H1 (cell line): ENCODE results near the gene ZBTB46. TPM values are rescaled to one million over a fixed set of nuclear protein-coding genes. Genes with fewer than 3 reads are reported as not detected.

Experiments used
- CTCF ChIA-PET: fragments of 300-600 bp; sonication (Branson Sonifier 250); formaldehyde crosslinking; loops from one replicate; lab custom pipeline; 2021; ENCODE audit not compliant: partially characterized antibody; lab: Charles Lee
- POLR2A ChIA-PET: fragments of 300-600 bp; sonication (Branson Sonifier 250); formaldehyde crosslinking; loops from one replicate; lab custom pipeline; 2021; ENCODE audit warnings: inconsistent platforms; ENCODE audit not compliant: partially characterized antibody; lab: Charles Lee
- DNase-seq, 2 experiments: peaks; one replicate each; pipeline versions ENCODE4 v3.0.0 to v3.0.0-alpha.2; 2010 to 2022; ENCODE audit warnings: low spot score in 2 of 2, low read depth in 1 of 2, mixed read lengths in 1 of 2
- FAIRE-seq: peaks from 2 replicates; lab custom pipeline; 2011; peaks lifted over from hg19 to GRCh38; lab: Jason Lieb, UNC
- H2AFZ ChIP-seq: 2 replicates; pipeline ENCODE4 v1.8.1; 2012; ENCODE audit warnings: low read length, inconsistent platforms
- H2AK5ac ChIP-seq: 2 replicates; pipeline ENCODE4 v1.6.1; 2013; ENCODE audit warnings: low read depth, low read length
- H2BK120ac ChIP-seq: replicated peaks from 2 replicates; pipeline ENCODE3; 2013; ENCODE audit warnings: low read depth, low read length, inconsistent platforms
- H2BK12ac ChIP-seq: 2 replicates; pipeline ENCODE4 v1.6.1; 2013; ENCODE audit warnings: low read depth, low read length
- H2BK15ac ChIP-seq: 2 replicates; pipeline ENCODE4 v1.6.1; 2013; ENCODE audit warnings: low read length
- H2BK20ac ChIP-seq: 2 replicates; pipeline ENCODE4 v1.6.1; 2013; ENCODE audit warnings: low read length
- H2BK5ac ChIP-seq: 2 replicates; pipeline ENCODE4 v1.6.1; 2013; ENCODE audit warnings: low read depth, low read length
- H3K14ac ChIP-seq: 2 replicates; pipeline ENCODE4 v1.6.1; 2013; ENCODE audit warnings: inconsistent platforms; ENCODE audit not compliant: insufficient read length
- H3K18ac ChIP-seq: 2 replicates; pipeline ENCODE4 v1.6.1; 2013; ENCODE audit warnings: low read length; ENCODE audit errors: extremely low read depth
- H3K23ac ChIP-seq: 2 replicates; pipeline ENCODE4 v1.6.1; 2013; ENCODE audit warnings: inconsistent platforms; ENCODE audit not compliant: insufficient read length
- H3K23me2 ChIP-seq: 2 replicates; pipeline ENCODE4 v1.6.1; 2013; ENCODE audit warnings: low read depth, low read length
- H3K27ac ChIP-seq: 2 replicates; pipeline ENCODE4 v1.6.1; 2011; ENCODE audit warnings: low read depth, low read length, inconsistent platforms
- H3K27me3 ChIP-seq, 4 experiments: replicated peaks in 1 of 4; 1 replicate in 1 of 4; 2 replicates in 3 of 4; pipeline versions ENCODE4 v1.6.1 to v1.8.1; 2011 to 2013; ENCODE audit warnings: low read length in 3 of 4, mild to moderate bottlenecking in 3 of 4, inconsistent platforms in 2 of 4, mixed read lengths in 2 of 4, moderate library complexity in 1 of 4; ENCODE audit not compliant: control insufficient read depth in 3 of 4, insufficient read depth in 3 of 4; ENCODE audit errors: extremely low read depth in 1 of 4
- H3K36me3 ChIP-seq, 4 experiments: 2 replicates each; pipeline versions ENCODE4 v1.6.1 to v1.8.1; 2011 to 2013; ENCODE audit warnings: mild to moderate bottlenecking in 4 of 4, low read length in 3 of 4, moderate library complexity in 2 of 4, control low read depth in 1 of 4, inconsistent platforms in 1 of 4; ENCODE audit not compliant: insufficient read depth in 4 of 4, control insufficient read depth in 2 of 4
- H3K4ac ChIP-seq: replicated peaks from 2 replicates; pipeline ENCODE3; 2013; ENCODE audit warnings: low read length, low read depth, mixed read lengths, inconsistent platforms; ENCODE audit not compliant: insufficient read length
- H3K4me1 ChIP-seq, 4 experiments: replicated peaks in 1 of 4; 1 replicate in 1 of 4; 2 replicates in 3 of 4; pipeline versions ENCODE4 v1.6.1 to v1.8.1; 2011 to 2013; ENCODE audit warnings: low read length in 3 of 4, inconsistent platforms in 2 of 4, mixed read lengths in 1 of 4; ENCODE audit not compliant: insufficient read depth in 4 of 4, control insufficient read depth in 3 of 4
- H3K4me2 ChIP-seq, 2 experiments: 2 replicates each; pipeline versions ENCODE4 v1.6.1 to v1.8.1; 2011 to 2013; ENCODE audit warnings: low read depth in 2 of 2, low read length in 2 of 2, control low read depth in 1 of 2, inconsistent platforms in 1 of 2, mild to moderate bottlenecking in 1 of 2; ENCODE audit not compliant: insufficient read depth in 1 of 2
- H3K4me3 ChIP-seq, 4 experiments: fragments of 200-600, 300-600 bp in 1 of 4; sonication (generic), shearing (Covaris generic), sonication (Bioruptor Twin) in 1 of 4; 2 replicates each; pipeline versions ENCODE4 v1.5.1 to v1.8.1; 2011 to 2016; ENCODE audit warnings: low read length in 4 of 4, low read depth in 3 of 4, control low read depth in 2 of 4, inconsistent platforms in 2 of 4, mild to moderate bottlenecking in 2 of 4, mixed read lengths in 1 of 4, moderate library complexity in 1 of 4; ENCODE audit not compliant: insufficient read depth in 2 of 4; ENCODE audit errors: extremely low read depth in 1 of 4
- H3K56ac ChIP-seq: replicated peaks from 2 replicates; pipeline ENCODE3; 2013; ENCODE audit warnings: low read depth, mild to moderate bottlenecking, mixed read lengths, low read length, inconsistent platforms; ENCODE audit not compliant: insufficient read length
- H3K79me1 ChIP-seq: 2 replicates; pipeline ENCODE4 v1.6.1; 2013; ENCODE audit warnings: low read depth, low read length, control low read depth
- H3K79me2 ChIP-seq, 2 experiments: 2 replicates each; pipeline versions ENCODE4 v1.6.1 to v1.8.1; 2012 to 2013; ENCODE audit warnings: low read length in 2 of 2, mild to moderate bottlenecking in 2 of 2, inconsistent platforms in 1 of 2; ENCODE audit not compliant: insufficient read depth in 2 of 2, control insufficient read depth in 1 of 2
- H3K9ac ChIP-seq, 4 experiments: replicated peaks in 1 of 4; 1 replicate in 1 of 4; 2 replicates in 3 of 4; pipeline versions ENCODE4 v1.6.1 to v1.8.1; 2011 to 2013; ENCODE audit warnings: low read depth in 3 of 4, low read length in 3 of 4, control low read depth in 2 of 4, mild to moderate bottlenecking in 2 of 4, moderate library complexity in 2 of 4, inconsistent platforms in 1 of 4; ENCODE audit errors: extremely low read depth in 1 of 4
- H3K9me3 ChIP-seq, 2 experiments: 2 replicates each; pipeline versions ENCODE4 v1.6.1 to v1.8.1; 2012 to 2013; ENCODE audit warnings: mild to moderate bottlenecking in 2 of 2, moderate library complexity in 2 of 2, control low read depth in 1 of 2, inconsistent platforms in 1 of 2, low read depth in 1 of 2, low read length in 1 of 2, mixed read lengths in 1 of 2; ENCODE audit not compliant: insufficient read depth in 2 of 2
- H4K20me1 ChIP-seq, 2 experiments: replicated peaks in 1 of 2; 2 replicates each; pipeline versions ENCODE3 to v1.8.1; 2011 to 2013; ENCODE audit warnings: inconsistent platforms in 2 of 2, low read length in 2 of 2, mild to moderate bottlenecking in 1 of 2; ENCODE audit not compliant: insufficient read depth in 2 of 2, control insufficient read depth in 1 of 2
- H4K5ac ChIP-seq: 2 replicates; pipeline ENCODE4 v1.6.1; 2013; ENCODE audit warnings: low read length, low read depth, mixed read lengths, inconsistent platforms; ENCODE audit not compliant: insufficient read length
- H4K8ac ChIP-seq: 2 replicates; pipeline ENCODE4 v1.8.0; 2013; ENCODE audit warnings: mild to moderate bottlenecking, moderate library complexity, low read length, inconsistent platforms; ENCODE audit not compliant: insufficient read depth; ENCODE audit errors: extremely low read depth
- H4K91ac ChIP-seq: replicated peaks from 2 replicates; pipeline ENCODE3; 2013; ENCODE audit warnings: low read length, mixed read lengths, inconsistent platforms; ENCODE audit not compliant: insufficient read length
- CBX8 ChIP-seq: fragments of 300-800, 300-1000 bp; sonication (generic); IDR thresholded peaks from 2 replicates; pipeline ENCODE4 v1.7.1; 2016; ENCODE audit warnings: low read depth, low read length, borderline replicate concordance
- CHD2 ChIP-seq: IDR thresholded peaks from 2 replicates; pipeline ENCODE4 v1.6.1; 2012; ENCODE audit warnings: low read length, improper control_type of control experiment
- NANOG ChIP-seq: IDR thresholded peaks from 2 replicates; pipeline ENCODE4 v1.6.1; 2011; ENCODE audit warnings: low read length, low read depth, mild to moderate bottlenecking, inconsistent platforms; ENCODE audit not compliant: insufficient read depth, poor library complexity, severe bottlenecking
- RAD21 ChIP-seq, 2 experiments: IDR thresholded peaks in 1 of 2; conservative IDR thresholded peaks in 1 of 2; 2 replicates each; pipeline ENCODE4 v1.6.1; 2011; ENCODE audit warnings: low read depth in 2 of 2, low read length in 2 of 2, improper control_type of control experiment in 1 of 2, inconsistent platforms in 1 of 2, mild to moderate bottlenecking in 1 of 2, moderate library complexity in 1 of 2
- SIRT6 ChIP-seq: IDR thresholded peaks from one replicate; pipeline ENCODE4 v1.7.1; 2012; ENCODE audit warnings: low read length, inconsistent platforms
- SUZ12 ChIP-seq: fragments of 200-600 bp; sonication (generic); IDR thresholded peaks from 2 replicates; pipeline ENCODE4 v1.6.1; 2012; ENCODE audit warnings: mild to moderate bottlenecking, inconsistent platforms, low read length, moderate library complexity, mixed read lengths
- TEAD4 ChIP-seq: IDR thresholded peaks from 2 replicates; pipeline ENCODE4 v1.6.1; 2012; ENCODE audit warnings: low read depth, low read length, inconsistent platforms, mixed read lengths
- ZNF274 ChIP-seq: IDR thresholded peaks from 2 replicates; pipeline ENCODE4 v1.7.0; 2012; ENCODE audit warnings: low read length, borderline replicate concordance; ENCODE audit errors: extremely low read depth
- WGBS, 2 experiments: shearing (Covaris generic) in 1 of 2; methylation state at CpG; one replicate each; pipeline versions ENCODE4 v1.1.6 to v1.1.7; 2013 to 2015; ENCODE audit warnings: low lambda C conversion rate in 2 of 2, mixed read lengths in 2 of 2, inconsistent platforms in 1 of 2, low coverage in 1 of 2, missing lambda C conversion rate in 1 of 2; ENCODE audit not compliant: insufficient replicate concordance in 2 of 2, insufficient coverage in 1 of 2, insufficient read length in 1 of 2; ENCODE audit errors: extremely low coverage in 1 of 2, missing lambda C conversion rate in 1 of 2; 5-methylcytosine and 5-hydroxymethylcytosine counted together
- polyA plus RNA-seq, 7 experiments: library from polyadenylated mRNA; depleted of rRNA in 3 of 7; stranded (reverse) in 5 of 7; unstranded in 2 of 7; fragments of >200 nt in 5 of 7; fragments of 200-250 nt in 2 of 7; gene quantifications; 1 replicate in 5 of 7; 2 replicates in 1 of 7; 4 replicates in 1 of 7; pipeline versions ENCODE4 v1.2.1 to v1.2.3, GENCODE V29; 2011 to 2013; ENCODE audit warnings: missing spikeins in 2 of 7, mixed read lengths in 2 of 7
- total RNA-seq: library from RNA; stranded (reverse); fragmentation: NEBNext Ultra II Directional; extraction: Animal tissue kit (Norgen Biotek cat#: 25700); gene quantifications from 2 replicates; pipeline ENCODE4 v1.2.1, GENCODE V29; 2021
- TF ChIP-seq, protein P1 (sequence below), 3 experiments: IDR thresholded peaks; 1 replicate in 2 of 3; 2 replicates in 1 of 3; pipeline versions ENCODE4 v1.5.1 to v1.6.1; 2011; ENCODE audit warnings: low read length in 3 of 3, mild to moderate bottlenecking in 3 of 3, inconsistent platforms in 2 of 3, low read depth in 1 of 3, moderate library complexity in 1 of 3; ENCODE audit not compliant: insufficient read depth in 1 of 3; ENCODE audit errors: control extremely low read depth in 1 of 3

Gene ZBTB46
- total and polyA plus RNA-seq, 2 of the 8 experiments (the other 6 are each of a cell fraction or from before 2014, with no cell fraction given): 6.4 to 22.4 TPM

DNA sequence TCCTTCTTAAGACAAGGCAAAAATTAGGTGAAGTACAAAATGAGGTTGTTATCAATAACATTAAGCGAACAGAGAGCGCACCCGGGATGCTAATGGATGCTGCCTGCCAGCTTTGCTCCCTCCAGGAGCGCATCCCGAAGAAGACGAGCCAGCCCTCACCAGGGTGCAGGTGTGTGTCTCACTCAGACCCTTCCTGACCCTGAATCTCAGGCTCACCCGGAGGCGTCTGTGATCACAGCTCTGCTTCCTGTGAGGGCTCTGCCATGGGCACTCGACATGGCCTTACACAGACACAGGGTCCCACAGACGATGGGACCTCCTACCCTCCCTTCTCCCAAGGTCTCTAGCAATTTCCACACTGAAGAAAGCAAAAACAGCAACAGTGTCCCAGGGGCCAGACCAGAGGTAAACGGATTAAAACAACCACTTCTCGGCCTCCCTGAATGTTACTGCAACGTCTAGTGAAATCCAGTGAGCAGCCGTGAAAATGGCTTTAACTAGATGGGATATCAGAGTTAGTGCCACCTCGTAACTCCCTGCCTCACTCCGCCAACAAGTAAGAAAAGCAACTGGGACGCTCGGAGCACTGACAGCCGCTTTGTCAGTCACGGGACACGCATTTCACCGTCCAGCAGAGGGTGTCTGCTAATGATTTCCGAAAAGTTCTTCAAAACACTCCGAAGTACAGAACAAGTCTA lies 11.7 kb downstream of the ZBTB46 start:
- H4K20me1 ChIP-seq: peaks cover 0 to 14% of the 10 kb centered on the region in 2 experiments
- no peak overlapping the region for H2BK120ac ChIP-seq
- H3K27me3 ChIP-seq: no peaks in the 10 kb centered on the region
- FAIRE-seq: no peak
- H3K56ac ChIP-seq: no peak overlapping the region
- no peak overlapping the region for H3K14ac ChIP-seq
- H2BK5ac ChIP-seq: no peak overlapping the region
- H3K23ac ChIP-seq: no peak overlapping the region
- ChIA-PET CTCF (interaction anchor here (0.6 to 3.2 kb wide), 7 partner anchors 9 to 201 kb away, joined by 3 to 20 read pairs (median 3); no protein-coding TSS in a partner anchor), POLR2A (interaction anchor here (1.7 kb wide), 1 partner anchor 11 kb away, joined by 3 read pairs; no protein-coding TSS in a partner anchor)
- no peaks in the 10 kb centered on the region for H3K36me3 ChIP-seq
- peaks cover 21% of the 10 kb centered on the region for H3K79me1 ChIP-seq
- H2AK5ac ChIP-seq: no peak overlapping the region
- H3K9ac ChIP-seq: no peak overlapping the region
- H4K5ac ChIP-seq: no peak overlapping the region
- H3K4me2 ChIP-seq: no peak overlapping the region
- H3K27ac ChIP-seq: no peak overlapping the region
- H3K4me3 ChIP-seq: no peak overlapping the region
- H2AFZ ChIP-seq: no peak overlapping the region
- no peaks in the 10 kb centered on the region; a peak in 1 of 4 replicates for H3K9me3 ChIP-seq
- no peak for DNase-seq
- no peaks in the 10 kb centered on the region; the same call in 1 of the 2 replicates for H3K23me2 ChIP-seq
- H2BK12ac ChIP-seq: no peak overlapping the region
- H3K4me1 ChIP-seq: peaks cover 0 to 1% (median 0%) of the 10 kb centered on the region in 4 experiments; a peak in 1 of 7 replicates
- peaks cover 0 to 56% of the 10 kb centered on the region in 2 experiments; a peak in 2 of 4 replicates for H3K79me2 ChIP-seq
- H4K8ac ChIP-seq: no peak overlapping the region
- H2BK15ac ChIP-seq: 0 out of 2 replicates have a peak overlapping the region, but pooled peaks have one; percentile 61
- no peak overlapping the region for H2BK20ac ChIP-seq
- no peak overlapping the region for H4K91ac ChIP-seq
- no peak overlapping the region for H3K4ac ChIP-seq
- no peak overlapping the region for H3K18ac ChIP-seq
- WGBS, 2 experiments: 83% methylated on average over 24 of the region's 24 CpGs; no CpG with 5 or more reads in 1 of the 2 experiments
- TF ChIP-seq TEAD4 (no peak), SUZ12 (no peak), SIRT6 (no peak), CHD2 (no peak), RAD21 (IDR thresholded peaks at IDR 0.05 in 1 of 2, conservative IDR thresholded peaks at IDR 0.05 in 1 of 2; ENCODE audit: low read depth in 2 of 2, low read length in 2 of 2) (peak; percentile 18 to 39; a peak in 2 of 4 replicates), ZNF274 (no peak), CBX8 (no peak), NANOG (no peak)
- TF ChIP-seq, protein P1, sequence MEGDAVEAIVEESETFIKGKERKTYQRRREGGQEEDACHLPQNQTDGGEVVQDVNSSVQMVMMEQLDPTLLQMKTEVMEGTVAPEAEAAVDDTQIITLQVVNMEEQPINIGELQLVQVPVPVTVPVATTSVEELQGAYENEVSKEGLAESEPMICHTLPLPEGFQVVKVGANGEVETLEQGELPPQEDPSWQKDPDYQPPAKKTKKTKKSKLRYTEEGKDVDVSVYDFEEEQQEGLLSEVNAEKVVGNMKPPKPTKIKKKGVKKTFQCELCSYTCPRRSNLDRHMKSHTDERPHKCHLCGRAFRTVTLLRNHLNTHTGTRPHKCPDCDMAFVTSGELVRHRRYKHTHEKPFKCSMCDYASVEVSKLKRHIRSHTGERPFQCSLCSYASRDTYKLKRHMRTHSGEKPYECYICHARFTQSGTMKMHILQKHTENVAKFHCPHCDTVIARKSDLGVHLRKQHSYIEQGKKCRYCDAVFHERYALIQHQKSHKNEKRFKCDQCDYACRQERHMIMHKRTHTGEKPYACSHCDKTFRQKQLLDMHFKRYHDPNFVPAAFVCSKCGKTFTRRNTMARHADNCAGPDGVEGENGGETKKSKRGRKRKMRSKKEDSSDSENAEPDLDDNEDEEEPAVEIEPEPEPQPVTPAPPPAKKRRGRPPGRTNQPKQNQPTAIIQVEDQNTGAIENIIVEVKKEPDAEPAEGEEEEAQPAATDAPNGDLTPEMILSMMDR (IDR thresholded peaks at IDR 0.05; ENCODE audit: control extremely low read depth in 1 of 3, insufficient read depth in 1 of 3, low read depth in 1 of 3, low read length in 3 of 3): peak; percentile 19 to 35 (median 33); a peak in 3 of 4 replicates
